NCI-H524 treated with DMSO at 0.1 percent for 48 hours (cell line): ENCODE results near the gene MOB3A.
"Not testable (repeated sequence)": the region's sequence is repeated elsewhere in the genome, so short reads cannot be mapped to it uniquely, and the experiment has no call there.

ENCODE experiments used
- DNase-seq: peaks from one replicate; lab custom pipeline; 2025; lab: John Stamatoyannopoulos, UW

Gene MOB3A

GRCh38 chr19:2108251-2109016 lies 12.3 kb upstream of the MOB3A start:
- no peak for DNase-seq

GRCh38 chr19:2103045-2103707 lies 7.0 kb upstream of the MOB3A start:
- DNase-seq, result no peak

DNA sequence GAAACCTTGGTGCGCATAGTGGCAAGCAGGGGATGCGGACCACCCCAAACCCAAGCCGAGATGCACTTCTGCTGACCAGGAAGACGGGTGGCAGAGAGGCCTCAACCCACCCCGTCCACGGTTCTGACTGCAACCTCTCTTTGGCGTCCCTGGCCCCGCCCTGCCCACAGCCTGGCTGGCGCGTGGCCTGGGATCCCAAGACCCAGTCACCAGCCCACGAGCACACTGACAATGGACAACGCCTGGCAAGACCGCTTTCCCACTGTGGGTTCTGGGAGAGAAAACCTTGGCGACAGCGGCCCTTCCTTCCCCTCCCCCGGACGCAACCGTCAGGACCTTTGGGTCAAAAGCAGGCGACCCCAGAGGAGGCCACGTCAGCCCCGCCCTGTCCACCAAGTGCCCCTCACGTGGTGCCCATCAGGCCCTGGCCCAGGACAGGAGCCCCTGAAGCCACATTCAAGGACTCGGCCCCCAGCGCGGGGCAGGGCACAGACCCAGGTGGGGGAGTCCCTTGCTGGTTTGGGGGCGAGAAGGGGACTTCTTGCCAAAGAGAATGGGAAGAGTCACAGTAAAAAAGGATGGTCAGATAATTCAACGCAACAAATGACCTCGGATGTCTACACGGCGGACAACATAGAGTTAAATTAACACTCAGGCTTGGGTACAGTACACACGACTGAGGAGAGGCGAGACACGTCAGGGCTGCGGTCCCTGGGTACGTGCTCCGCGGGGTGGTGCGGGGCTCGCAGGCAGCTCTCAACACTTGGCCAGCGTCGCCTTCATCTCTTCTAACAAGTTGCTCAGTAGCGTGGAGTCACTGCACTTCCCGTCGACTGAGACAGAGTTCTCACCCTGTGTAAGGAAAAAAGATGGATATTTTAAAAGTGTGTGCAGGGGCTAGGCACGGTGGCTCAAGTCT lies 5.5 kb upstream of the MOB3A start:
- DNase-seq, result no peak

GRCh38 chr19:2100719-2101061 lies 4.6 kb upstream of the MOB3A start:
- DNase-seq, result no peak

DNA sequence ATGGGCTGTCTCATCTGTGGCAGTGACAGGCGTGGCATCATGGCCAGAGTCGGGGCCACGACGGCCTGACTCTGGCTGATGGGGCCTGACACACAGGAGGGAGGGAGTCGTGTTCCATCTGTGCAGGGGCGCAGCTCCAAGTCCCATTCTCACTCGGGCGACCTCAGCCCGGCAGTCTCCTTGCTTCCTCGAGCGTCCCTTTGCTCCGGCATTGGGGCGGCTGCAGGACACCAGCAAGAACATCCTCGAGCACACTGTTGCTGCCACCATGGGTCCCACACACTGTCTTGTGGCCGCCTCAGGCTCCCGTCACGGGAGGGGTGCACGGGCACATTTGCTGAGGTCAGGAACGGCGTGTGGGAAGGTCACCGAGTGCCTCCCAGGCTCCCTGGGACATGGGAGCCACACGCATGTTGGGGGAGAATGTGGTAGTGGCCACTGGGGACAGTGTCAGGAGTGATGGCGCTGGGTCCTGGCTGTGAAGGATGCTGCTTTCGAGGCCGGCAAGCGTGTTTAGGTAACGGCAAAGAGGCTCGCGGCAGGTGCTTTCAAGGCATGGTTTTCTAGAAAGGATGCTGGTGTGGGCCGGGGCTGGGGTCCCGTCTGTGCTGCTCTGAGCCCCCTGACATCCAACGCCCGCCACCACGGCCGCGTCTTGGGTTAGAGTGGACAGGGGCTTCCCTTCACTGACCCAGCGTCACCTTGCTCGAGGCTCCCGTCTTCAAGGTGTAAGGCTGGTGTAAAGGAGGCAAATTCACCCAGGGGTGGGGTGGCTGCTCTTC lies 4.0 kb upstream of the MOB3A start:
- no peak for DNase-seq

GRCh38 chr19:2099054-2099501 lies 3.0 kb upstream of the MOB3A start:
- no peak for DNase-seq

DNA sequence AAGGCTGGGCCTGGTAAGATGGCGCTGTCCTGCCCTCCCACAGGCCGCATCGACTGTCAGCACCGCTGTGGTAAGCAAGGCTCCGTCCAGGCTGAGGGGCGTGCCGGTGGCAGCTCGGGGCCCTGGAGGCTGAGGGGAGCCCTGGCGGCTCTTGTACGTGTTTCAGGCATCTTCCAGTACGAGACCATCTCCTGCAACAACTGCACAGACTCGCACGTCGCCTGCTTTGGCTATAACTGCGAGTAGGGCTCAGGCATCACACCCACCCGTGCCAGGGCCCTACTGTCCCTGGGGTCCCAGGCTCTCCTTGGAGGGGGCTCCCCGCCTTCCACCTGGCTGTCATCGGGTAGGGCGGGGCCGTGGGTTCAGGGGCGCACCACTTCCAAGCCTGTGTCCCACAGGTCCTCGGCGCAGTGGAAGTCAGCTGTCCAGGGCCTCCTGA lies 1.8 kb upstream of the MOB3A start:
- no peak for DNase-seq

DNA sequence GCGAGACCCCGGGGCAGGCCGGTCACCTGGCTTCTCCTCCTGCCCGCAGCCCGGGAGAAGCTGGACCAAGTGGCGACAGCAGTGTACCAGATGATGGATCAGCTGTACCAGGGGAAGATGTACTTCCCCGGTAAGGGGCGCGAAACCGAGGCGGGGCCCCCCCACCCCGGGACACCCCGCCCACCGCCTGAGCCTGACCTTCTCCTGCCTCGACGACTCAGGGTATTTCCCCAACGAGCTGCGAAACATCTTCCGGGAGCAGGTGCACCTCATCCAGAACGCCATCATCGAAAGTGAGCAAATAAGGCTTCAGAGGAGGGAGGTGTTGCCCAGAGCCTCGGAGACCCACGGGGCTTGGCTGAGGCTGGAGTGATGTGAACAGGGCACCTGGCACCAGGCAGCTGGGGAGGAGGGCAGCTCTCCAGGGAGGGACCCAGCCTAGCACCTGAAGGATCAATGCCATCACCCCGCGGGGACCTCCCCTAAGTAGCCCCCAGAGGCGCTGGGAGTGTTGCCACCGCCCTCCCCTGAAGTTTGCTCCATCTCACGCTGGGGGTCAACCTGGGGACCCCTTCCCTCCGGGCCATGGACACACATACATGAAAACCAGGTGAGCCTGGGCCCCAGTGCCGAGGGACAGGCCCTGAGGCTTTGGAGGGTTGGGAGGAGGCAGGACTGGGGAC lies 1.2 kb upstream of the MOB3A start:
- no peak for DNase-seq

- DNase-seq, result peak; percentile 80
These were observed 515 bp upstream of the MOB3A start, which contains the start of gene IZUMO4 for GRCh38 chr19:2096480-2097202. IZUMO4 (plus strand) TSS chr19:2096915; CDS start chr19:2096946, 31 bp downstream.

DNA sequence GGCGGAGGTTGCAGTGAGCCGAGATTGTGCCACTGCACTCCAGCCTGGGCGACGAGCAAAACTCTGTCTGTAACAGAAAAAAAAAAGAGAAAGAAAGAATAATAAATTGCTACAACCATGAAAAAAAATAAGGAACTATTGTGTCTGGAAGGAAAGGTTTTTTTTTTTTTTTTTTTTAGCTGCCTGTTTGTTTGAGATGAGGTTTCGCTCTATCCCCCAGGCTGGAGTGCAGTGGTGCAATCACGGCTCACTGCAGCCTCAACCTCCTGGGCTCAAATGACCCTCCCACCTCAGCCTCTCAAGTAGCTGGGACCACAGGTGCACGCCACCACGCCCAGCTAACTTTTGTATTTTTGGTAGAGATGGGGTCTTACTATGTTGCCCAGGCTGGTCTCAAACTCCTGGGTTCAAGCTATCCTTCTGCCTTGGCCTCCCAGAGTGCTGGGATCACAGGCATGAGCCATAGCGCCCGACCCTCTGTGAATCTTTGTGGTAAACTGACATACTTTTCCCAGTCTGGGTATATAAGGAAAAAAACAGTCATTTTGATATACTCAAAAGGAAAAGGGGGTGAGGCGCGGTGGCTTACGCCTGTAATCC lies 4.1 kb downstream of the MOB3A start:
- DNase-seq, result not testable (repeated sequence)

DNA sequence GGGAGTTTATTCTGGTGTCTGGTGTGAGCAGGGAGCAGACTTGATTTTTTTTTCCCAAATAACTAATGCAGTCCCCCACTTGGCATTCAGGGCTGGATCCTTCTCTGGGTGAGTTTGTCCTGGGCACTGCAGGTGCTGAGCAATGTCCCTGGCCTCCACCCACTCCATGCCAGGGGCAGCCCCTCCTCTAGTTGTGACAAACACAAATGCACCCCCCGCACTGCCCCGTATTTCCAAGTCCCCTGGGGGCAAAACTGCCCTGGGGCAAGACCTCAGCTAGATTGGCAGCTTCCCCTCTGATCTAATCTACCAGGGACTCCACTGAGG lies 6.4 kb downstream of the MOB3A start:
- DNase-seq, result no peak

DNA sequence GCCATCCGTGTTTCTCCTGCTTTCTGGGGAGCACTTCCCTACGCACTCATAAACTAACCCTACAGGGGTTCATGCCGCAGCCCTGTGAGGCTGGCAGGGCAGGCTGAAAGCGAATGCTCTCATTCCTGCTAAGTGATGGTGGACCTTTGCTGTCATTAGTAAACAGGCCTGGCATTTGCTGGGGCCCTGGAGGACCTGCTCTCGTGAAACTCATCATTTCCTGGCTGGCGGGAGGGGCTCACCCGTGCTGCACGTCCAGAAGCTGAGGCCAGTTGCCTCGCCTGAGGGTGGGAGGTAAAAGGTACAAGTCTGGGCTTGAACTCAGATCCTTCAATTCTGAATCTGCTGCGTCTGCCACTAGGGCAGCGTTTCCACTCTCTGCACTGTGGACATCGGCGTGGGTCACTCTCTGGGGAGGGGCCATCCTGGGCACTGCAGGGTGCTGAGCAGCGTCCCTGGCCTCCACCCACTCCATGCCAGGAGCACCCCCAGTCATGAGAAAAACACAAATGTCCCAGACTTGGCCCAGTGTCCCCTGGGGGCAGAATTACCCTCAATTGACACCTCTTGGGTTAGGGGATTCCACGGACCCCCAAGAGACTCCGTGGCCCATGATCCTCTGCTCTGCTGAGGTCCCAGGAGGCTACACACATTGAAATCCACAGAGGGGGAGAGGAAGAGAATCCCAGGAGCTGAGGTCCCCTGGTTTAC lies 7.0 kb downstream of the MOB3A start:
- DNase-seq, result no peak

GRCh38 chr19:2087621-2088100 lies 8.5 kb downstream of the MOB3A start:
- no peak for DNase-seq

DNA sequence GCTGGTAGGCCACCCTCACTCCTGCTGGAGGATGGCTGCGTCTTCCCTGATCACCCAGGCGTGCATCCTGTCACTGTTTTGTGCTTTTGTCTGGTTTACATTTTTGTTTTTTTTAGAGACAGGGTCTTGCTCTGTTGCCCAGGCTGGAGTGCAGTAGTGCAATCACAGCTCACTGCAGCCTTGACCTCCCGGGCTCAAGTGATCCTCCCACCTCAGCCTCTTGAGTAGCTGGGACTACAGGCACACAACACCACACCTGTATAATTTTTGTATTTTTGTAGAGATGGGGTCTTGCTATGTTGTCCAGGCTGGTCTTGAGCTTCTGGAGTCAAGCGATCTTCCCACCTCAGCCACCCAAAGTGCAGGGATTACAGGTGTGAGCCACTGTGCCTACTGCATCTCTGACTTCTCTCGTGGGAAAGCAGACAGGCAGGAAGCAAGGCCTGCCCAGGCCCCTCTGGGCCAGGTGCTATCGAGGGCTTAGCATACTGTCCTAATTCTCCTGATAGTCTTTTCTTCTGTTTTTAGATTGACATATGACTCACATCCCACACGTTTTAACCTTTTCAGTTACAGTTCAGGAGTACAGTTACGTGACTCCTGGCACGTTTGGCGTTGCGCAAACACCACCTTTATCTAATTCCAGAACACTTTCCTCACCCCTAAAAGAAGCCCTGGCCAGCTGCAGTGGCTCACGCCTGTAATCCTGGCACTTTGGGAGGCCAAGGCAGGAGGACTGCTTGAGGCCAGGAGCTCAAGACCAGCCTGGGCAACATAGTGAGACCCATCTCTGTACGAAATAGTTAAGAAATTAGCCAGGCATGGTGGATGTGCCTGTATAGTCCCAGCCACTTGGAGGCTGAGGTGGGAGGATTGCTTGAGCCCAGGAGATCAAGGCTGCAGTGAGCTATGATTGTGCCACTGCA lies 9.2 kb downstream of the MOB3A start:
- DNase-seq, result not testable (repeated sequence)

- DNase-seq, result no peak
These were observed 11.0 kb downstream of the MOB3A start for GRCh38 chr19:2084993-2085720.

- DNase-seq, result no peak
These were observed 12.8 kb downstream of the MOB3A start for GRCh38 chr19:2083174-2083854.
